ENCODE measurements around the gene DSTN.

GRCh38 chr20:17628101-17628841 is 58.4 kb downstream of the DSTN start:
- TF ChIP-seq CTCF (conservative IDR thresholded peaks at IDR 0.05): no peak
- TF ChIP-seq ZFX (IDR thresholded peaks at IDR 0.05): no peak
